ENCODE results near the gene RASGEF1C.
A peak's percentile ranks its signal among the peaks of the same experiment; 100 is the strongest.

Gene RASGEF1C

DNA sequence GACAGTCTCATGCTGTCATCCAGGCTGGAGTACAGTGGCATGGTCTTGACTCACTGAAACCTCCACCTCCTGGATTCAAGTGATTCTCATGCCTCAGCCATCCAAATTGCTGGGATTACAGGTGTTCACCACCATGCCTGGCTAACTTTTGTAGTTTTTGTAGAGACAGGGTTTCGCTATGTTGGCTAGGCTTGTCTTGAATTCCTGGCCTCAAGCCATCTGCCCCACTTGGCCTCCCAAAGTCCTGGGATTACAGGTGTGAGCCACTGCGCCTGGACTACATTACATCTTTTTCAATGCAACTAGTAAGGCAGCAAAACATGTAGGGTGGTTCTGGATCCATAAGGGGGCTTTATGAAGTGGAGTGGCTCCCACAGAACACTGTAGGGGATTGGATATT is 29.6 kb upstream of the RASGEF1C start (continued):
- TF ChIP-seq, protein P1, sequence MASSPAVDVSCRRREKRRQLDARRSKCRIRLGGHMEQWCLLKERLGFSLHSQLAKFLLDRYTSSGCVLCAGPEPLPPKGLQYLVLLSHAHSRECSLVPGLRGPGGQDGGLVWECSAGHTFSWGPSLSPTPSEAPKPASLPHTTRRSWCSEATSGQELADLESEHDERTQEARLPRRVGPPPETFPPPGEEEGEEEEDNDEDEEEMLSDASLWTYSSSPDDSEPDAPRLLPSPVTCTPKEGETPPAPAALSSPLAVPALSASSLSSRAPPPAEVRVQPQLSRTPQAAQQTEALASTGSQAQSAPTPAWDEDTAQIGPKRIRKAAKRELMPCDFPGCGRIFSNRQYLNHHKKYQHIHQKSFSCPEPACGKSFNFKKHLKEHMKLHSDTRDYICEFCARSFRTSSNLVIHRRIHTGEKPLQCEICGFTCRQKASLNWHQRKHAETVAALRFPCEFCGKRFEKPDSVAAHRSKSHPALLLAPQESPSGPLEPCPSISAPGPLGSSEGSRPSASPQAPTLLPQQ (tag by site-specific recombination; IDR thresholded peaks at IDR 0.05): no peak
- TF ChIP-seq WT1 (tag by site-specific recombination; IDR thresholded peaks at IDR 0.05): no peak
- TF ChIP-seq ZNF639 (tag by site-specific recombination; IDR thresholded peaks at IDR 0.05): no peak

- TF ChIP-seq, protein P2, sequence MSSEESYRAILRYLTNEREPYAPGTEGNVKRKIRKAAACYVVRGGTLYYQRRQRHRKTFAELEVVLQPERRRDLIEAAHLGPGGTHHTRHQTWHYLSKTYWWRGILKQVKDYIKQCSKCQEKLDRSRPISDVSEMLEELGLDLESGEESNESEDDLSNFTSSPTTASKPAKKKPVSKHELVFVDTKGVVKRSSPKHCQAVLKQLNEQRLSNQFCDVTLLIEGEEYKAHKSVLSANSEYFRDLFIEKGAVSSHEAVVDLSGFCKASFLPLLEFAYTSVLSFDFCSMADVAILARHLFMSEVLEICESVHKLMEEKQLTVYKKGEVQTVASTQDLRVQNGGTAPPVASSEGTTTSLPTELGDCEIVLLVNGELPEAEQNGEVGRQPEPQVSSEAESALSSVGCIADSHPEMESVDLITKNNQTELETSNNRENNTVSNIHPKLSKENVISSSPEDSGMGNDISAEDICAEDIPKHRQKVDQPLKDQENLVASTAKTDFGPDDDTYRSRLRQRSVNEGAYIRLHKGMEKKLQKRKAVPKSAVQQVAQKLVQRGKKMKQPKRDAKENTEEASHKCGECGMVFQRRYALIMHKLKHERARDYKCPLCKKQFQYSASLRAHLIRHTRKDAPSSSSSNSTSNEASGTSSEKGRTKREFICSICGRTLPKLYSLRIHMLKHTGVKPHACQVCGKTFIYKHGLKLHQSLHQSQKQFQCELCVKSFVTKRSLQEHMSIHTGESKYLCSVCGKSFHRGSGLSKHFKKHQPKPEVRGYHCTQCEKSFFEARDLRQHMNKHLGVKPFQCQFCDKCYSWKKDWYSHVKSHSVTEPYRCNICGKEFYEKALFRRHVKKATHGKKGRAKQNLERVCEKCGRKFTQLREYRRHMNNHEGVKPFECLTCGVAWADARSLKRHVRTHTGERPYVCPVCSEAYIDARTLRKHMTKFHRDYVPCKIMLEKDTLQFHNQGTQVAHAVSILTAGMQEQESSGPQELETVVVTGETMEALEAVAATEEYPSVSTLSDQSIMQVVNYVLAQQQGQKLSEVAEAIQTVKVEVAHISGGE (tag by site-specific recombination; conservative IDR thresholded peaks at IDR 0.05; ENCODE audit: low read depth): no peak
- TF ChIP-seq ZBTB26 (tag by site-specific recombination; optimal IDR thresholded peaks at IDR 0.05): no peak
- TF ChIP-seq ZNF202 (tag by site-specific recombination; IDR thresholded peaks at IDR 0.05; ENCODE audit: borderline replicate concordance): no peak
- TF ChIP-seq ZNF585B (tag by site-specific recombination; IDR thresholded peaks at IDR 0.05): peak; percentile 43
- no peak for TF ChIP-seq ZBTB7A (tag by site-specific recombination; IDR thresholded peaks at IDR 0.05; ENCODE audit: low read depth)
- no peak for TF ChIP-seq ZNF266 (tag by site-specific recombination; IDR thresholded peaks at IDR 0.05; ENCODE audit: low read depth)
- TF ChIP-seq, protein P3, sequence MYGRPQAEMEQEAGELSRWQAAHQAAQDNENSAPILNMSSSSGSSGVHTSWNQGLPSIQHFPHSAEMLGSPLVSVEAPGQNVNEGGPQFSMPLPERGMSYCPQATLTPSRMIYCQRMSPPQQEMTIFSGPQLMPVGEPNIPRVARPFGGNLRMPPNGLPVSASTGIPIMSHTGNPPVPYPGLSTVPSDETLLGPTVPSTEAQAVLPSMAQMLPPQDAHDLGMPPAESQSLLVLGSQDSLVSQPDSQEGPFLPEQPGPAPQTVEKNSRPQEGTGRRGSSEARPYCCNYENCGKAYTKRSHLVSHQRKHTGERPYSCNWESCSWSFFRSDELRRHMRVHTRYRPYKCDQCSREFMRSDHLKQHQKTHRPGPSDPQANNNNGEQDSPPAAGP (tag by site-specific recombination; IDR thresholded peaks at IDR 0.05): no peak
- H3K9me3 ChIP-seq (ENCODE audit: control insufficient read depth, insufficient read depth, low read depth, low read length): no peaks in the 10 kb centered on the region
- H3K4me1 ChIP-seq (ENCODE audit: control insufficient read depth, insufficient read depth, low read length): no peaks in the 10 kb centered on the region
- H3K36me3 ChIP-seq (ENCODE audit: control insufficient read depth in 2 of 2, insufficient read depth in 1 of 2, low read length in 2 of 2): peaks cover 20 to 80% of the 10 kb centered on the region in 2 experiments
- H3K27ac ChIP-seq (ENCODE audit: extremely low read depth, low read depth, low read length): no peak overlapping the region
- no peak overlapping the region for H3K4me3 ChIP-seq (ENCODE audit: low read depth, low read length)
- POLR2A ChIA-PET: no interaction called here
- CTCF ChIA-PET: no interaction called here
Observed at GRCh38 chr5:180235846-180236245, 26.8 kb upstream of the RASGEF1C start.

DNA sequence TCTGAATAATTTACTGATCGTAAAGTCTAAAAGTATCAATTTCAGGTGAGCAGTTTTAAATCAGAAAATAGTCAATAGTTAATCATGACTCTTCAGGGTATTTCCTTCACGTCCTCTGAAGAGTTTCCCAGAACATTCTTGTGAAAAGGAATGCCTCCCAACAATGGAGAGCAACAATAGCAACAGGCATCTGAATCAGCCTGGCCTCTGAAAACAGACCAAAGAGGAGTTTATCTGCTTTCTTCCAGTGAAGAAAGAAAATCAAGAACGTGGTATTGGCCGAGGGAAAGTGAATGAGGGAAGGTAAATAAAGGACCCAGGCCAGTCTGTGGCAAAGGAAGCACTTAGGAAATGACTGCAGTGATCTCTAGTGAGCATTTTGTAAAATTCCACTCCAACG is 26.1 kb upstream of the RASGEF1C start:
- H3K4me1 ChIP-seq (ENCODE audit: control insufficient read depth, insufficient read depth, low read length): no peaks in the 10 kb centered on the region
- 0 out of 2 replicates have a peak, but pooled peaks have one; percentile 10 for TF ChIP-seq SCRT2 (tag by site-specific recombination; IDR thresholded peaks at IDR 0.05)
- TF ChIP-seq, protein P4, sequence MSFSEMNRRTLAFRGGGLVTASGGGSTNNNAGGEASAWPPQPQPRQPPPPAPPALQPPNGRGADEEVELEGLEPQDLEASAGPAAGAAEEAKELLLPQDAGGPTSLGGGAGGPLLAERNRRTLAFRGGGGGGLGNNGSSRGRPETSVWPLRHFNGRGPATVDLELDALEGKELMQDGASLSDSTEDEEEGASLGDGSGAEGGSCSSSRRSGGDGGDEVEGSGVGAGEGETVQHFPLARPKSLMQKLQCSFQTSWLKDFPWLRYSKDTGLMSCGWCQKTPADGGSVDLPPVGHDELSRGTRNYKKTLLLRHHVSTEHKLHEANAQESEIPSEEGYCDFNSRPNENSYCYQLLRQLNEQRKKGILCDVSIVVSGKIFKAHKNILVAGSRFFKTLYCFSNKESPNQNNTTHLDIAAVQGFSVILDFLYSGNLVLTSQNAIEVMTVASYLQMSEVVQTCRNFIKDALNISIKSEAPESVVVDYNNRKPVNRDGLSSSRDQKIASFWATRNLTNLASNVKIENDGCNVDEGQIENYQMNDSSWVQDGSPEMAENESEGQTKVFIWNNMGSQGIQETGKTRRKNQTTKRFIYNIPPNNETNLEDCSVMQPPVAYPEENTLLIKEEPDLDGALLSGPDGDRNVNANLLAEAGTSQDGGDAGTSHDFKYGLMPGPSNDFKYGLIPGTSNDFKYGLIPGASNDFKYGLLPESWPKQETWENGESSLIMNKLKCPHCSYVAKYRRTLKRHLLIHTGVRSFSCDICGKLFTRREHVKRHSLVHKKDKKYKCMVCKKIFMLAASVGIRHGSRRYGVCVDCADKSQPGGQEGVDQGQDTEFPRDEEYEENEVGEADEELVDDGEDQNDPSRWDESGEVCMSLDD (tag by site-specific recombination; IDR thresholded peaks at IDR 0.05): no peak
- ChIA-PET POLR2A (no interaction called here), CTCF (no interaction called here)
- no peak overlapping the region for H3K27ac ChIP-seq (ENCODE audit: extremely low read depth, low read depth, low read length)
- H3K9me3 ChIP-seq (ENCODE audit: control insufficient read depth, insufficient read depth, low read depth, low read length): no peaks in the 10 kb centered on the region
- H3K4me3 ChIP-seq (ENCODE audit: low read depth, low read length): no peak overlapping the region
- H3K36me3 ChIP-seq (ENCODE audit: control insufficient read depth in 2 of 2, insufficient read depth in 1 of 2, low read length in 2 of 2): peaks cover 20 to 75% of the 10 kb centered on the region in 2 experiments
